HepG2 (cell line): ENCODE results near the gene OR2V2. TPM values are rescaled to one million over a fixed set of nuclear protein-coding genes. Genes with fewer than 3 reads are reported as not detected.
A peak's percentile ranks its signal among the peaks of the same experiment; 100 is the strongest.

Experiments
- ATAC-seq: fragments of 200-7000 bp; cut with Tn5 transposase; 3 replicates; pipeline ENCODE4 v1.9.1; 2020; ENCODE audit warnings: mild to moderate bottlenecking, moderate library complexity
- BruUV-seq: library from RNA; stranded (reverse); fragments of 400-500 nt; replicated peaks from 2 replicates; lab custom pipeline; 2021; lab: Mats Ljungman, UMichigan
- CTCF ChIA-PET: fragments of 300-600 bp; formaldehyde crosslinking; extraction: SDS; loops from one replicate; lab custom pipeline; 2021; ENCODE audit warnings: low total read pairs, inconsistent platforms, low intra/inter-chr PET ratio; lab: Yijun Ruan, JAX
- POLR2A ChIA-PET: fragments of 350-600 bp; sonication (Branson Sonifier 250); formaldehyde crosslinking; loops from one replicate; lab custom pipeline; 2020; ENCODE audit warnings: antibody characterized with exemption, inconsistent platforms; lab: Yijun Ruan, JAX
- DNase-seq: peaks from one replicate; pipeline ENCODE4 v3.0.0-alpha.2; 2015; ENCODE audit warnings: low spot score
- FAIRE-seq: peaks from 3 replicates; lab custom pipeline; 2011; peaks lifted over from hg19 to GRCh38; lab: Jason Lieb, UNC
- H2AFZ ChIP-seq: one replicate; pipeline ENCODE4 v1.6.1; 2011; ENCODE audit warnings: low read length, inconsistent platforms
- H3K27ac ChIP-seq: fragments of 300-600 bp; 3 replicates; pipeline ENCODE4 v1.8.0; 2011; ENCODE audit warnings: mixed run types, mild to moderate bottlenecking, mixed read lengths, low read length, inconsistent platforms; ENCODE audit not compliant: insufficient read depth; ENCODE audit errors: extremely low read length
- H3K27me3 ChIP-seq, 2 experiments: fragments of 200-600 bp in 1 of 2; 2 replicates in 1 of 2; 3 replicates in 1 of 2; pipeline versions ENCODE4 v1.6.0 to v1.8.0; 2011; ENCODE audit warnings: low read length in 2 of 2, mild to moderate bottlenecking in 2 of 2, moderate library complexity in 2 of 2, inconsistent platforms in 1 of 2; ENCODE audit not compliant: insufficient read depth in 2 of 2, control insufficient read depth in 1 of 2
- H3K36me3 ChIP-seq, 2 experiments: fragments of 200-600 bp in 1 of 2; replicated peaks in 1 of 2; 2 replicates in 1 of 2; 3 replicates in 1 of 2; pipeline versions ENCODE4 v1.5.1 to v1.8.0; 2011; ENCODE audit warnings: low read length in 2 of 2, inconsistent platforms in 1 of 2; ENCODE audit not compliant: insufficient read depth in 2 of 2, control insufficient read depth in 1 of 2
- H3K4me1 ChIP-seq: 2 replicates; pipeline ENCODE4 v1.5.1; 2012; ENCODE audit warnings: low read length, inconsistent platforms; ENCODE audit not compliant: insufficient read depth
- H3K4me2 ChIP-seq: 2 replicates; pipeline ENCODE4 v1.6.0; 2011; ENCODE audit warnings: low read depth, low read length, inconsistent platforms
- H3K4me3 ChIP-seq, 3 experiments: fragments of 200-600 bp in 1 of 3; sonication (generic), shearing (Covaris generic) in 1 of 3; replicated peaks in 1 of 3; 2 replicates each; pipeline ENCODE4 v1.5.1; 2011 to 2016; ENCODE audit warnings: low read length in 3 of 3, inconsistent platforms in 2 of 3, low read depth in 2 of 3, mild to moderate bottlenecking in 2 of 3, control low read depth in 1 of 3, mixed read lengths in 1 of 3; ENCODE audit not compliant: insufficient read depth in 1 of 3
- H3K79me2 ChIP-seq: one replicate; pipeline ENCODE4 v1.6.1; 2011; ENCODE audit warnings: low read length, inconsistent platforms; ENCODE audit not compliant: insufficient read depth
- H3K9ac ChIP-seq: 2 replicates; pipeline ENCODE4 v1.6.0; 2011; ENCODE audit warnings: mild to moderate bottlenecking, low read depth, low read length, inconsistent platforms; ENCODE audit not compliant: insufficient read depth
- H3K9me3 ChIP-seq: 2 replicates; pipeline ENCODE4 v1.5.1; 2012; ENCODE audit warnings: mild to moderate bottlenecking, low read length
- H4K20me1 ChIP-seq: 2 replicates; pipeline ENCODE4 v1.6.0; 2011; ENCODE audit warnings: inconsistent platforms, mild to moderate bottlenecking, low read length, moderate library complexity; ENCODE audit not compliant: insufficient read depth
- ATF7-NPFF ChIP-seq: sonication (generic); formaldehyde crosslinking; IDR thresholded peaks from 2 replicates; pipeline ENCODE4 v1.8.1; 2023; ENCODE audit warnings: mild to moderate bottlenecking, low read depth, missing genetic modification reagents, moderate library complexity
- LCORL ChIP-seq, 2 experiments: fragments of 450-650 bp in 1 of 2; sonication (generic) in 1 of 2; formaldehyde crosslinking in 1 of 2; IDR thresholded peaks; 2 replicates each; pipeline versions ENCODE4 v1.5.0 to v1.6.1; 2017 to 2020; ENCODE audit warnings: antibody characterized with exemption in 1 of 2, missing genetic modification reagents in 1 of 2
- NCOA1 ChIP-seq: sonication (generic); formaldehyde crosslinking; IDR thresholded peaks from 2 replicates; pipeline ENCODE4 v1.9.0; 2021; ENCODE audit warnings: missing genetic modification reagents
- SSRP1 ChIP-seq: IDR thresholded peaks from 2 replicates; pipeline ENCODE4 v1.6.1; 2016; ENCODE audit warnings: control low read depth
- ZNF576 ChIP-seq: sonication (generic); formaldehyde crosslinking; IDR thresholded peaks from 2 replicates; pipeline ENCODE4 v1.4.0; 2020; ENCODE audit warnings: mild to moderate bottlenecking, missing genetic modification reagents
- WGBS: methylation state at CpG from one replicate; pipeline ENCODE4 v1.1.6; 2017; ENCODE audit warnings: low lambda C conversion rate; 5-methylcytosine and 5-hydroxymethylcytosine counted together
- in situ Hi-C: cut with HindIII; loops from 2 replicates; pipeline ENCODE4 v1.10.0; 2017; ENCODE audit warnings: low pct_unique_long_range_greater_than_20kb; ENCODE audit not compliant: extremely low pct_ligation_motif_present
- intact Hi-C: fragments of 100-400 bp; cut with micrococcal nuclease; formaldehyde crosslinking; loops from one replicate; pipeline ENCODE4 v1.10.0; 2022; ENCODE audit not compliant: unreplicated experiment
- polyA plus RNA-seq, 8 experiments: library from polyadenylated mRNA; depleted of rRNA in 3 of 8; stranded (reverse) in 7 of 8; unstranded in 1 of 8; fragments of >200 nt; fragmentation: Illumina TruSeq in 4 of 8; extraction: Trizol in 4 of 8; gene quantifications; 2 replicates each; pipeline versions ENCODE4 v1.2.1 to v1.2.3, GENCODE V29; 2011 to 2016; ENCODE audit warnings: low read depth in 4 of 8, missing spikeins in 1 of 8, mixed read lengths in 1 of 8; ENCODE audit not compliant: insufficient read depth in 1 of 8
- total RNA-seq, 5 experiments: library from RNA; depleted of rRNA; stranded (reverse); fragments of >200 nt; fragmentation: Illumina TruSeq; extraction: Trizol; gene quantifications; 2 replicates each; pipeline ENCODE4 v1.2.3, GENCODE V29; 2016; ENCODE audit warnings: low read depth in 1 of 5

The OR2V2 gene
- total and polyA plus RNA-seq, 2 of the 13 experiments (the other 11 are each of a cell fraction or from before 2014, with no cell fraction given), result not detected

- ATAC-seq (no peak), FAIRE-seq (no peak), DNase-seq (no peak)
- POLR2A ChIA-PET, result no interaction called here
- H3K79me2 ChIP-seq, result no peaks in the 10 kb centered on the region
- no TSS peak for BruUV-seq
- in situ Hi-C loops, result no loop called here
- WGBS, result 62% methylated on average over 16 of the region's 16 CpGs
- no peaks in the 10 kb centered on the region for H3K27me3 ChIP-seq
- H3K4me3 ChIP-seq, result peak overlapping the region in 1 of 3 experiments; percentile 34; a peak in 1 of 6 replicates
- H3K9ac ChIP-seq, result no peak overlapping the region
- no peak overlapping the region for H2AFZ ChIP-seq
- no peaks in the 10 kb centered on the region for H3K36me3 ChIP-seq
- no peaks in the 10 kb centered on the region for H3K9me3 ChIP-seq
- no peaks in the 10 kb centered on the region for H4K20me1 ChIP-seq
- CTCF ChIA-PET, result no interaction called here
- no peak overlapping the region for H3K27ac ChIP-seq
- H3K4me2 ChIP-seq, result peak overlapping the region; percentile 52
- no peak for TF ChIP-seq LCORL (IDR thresholded peaks at IDR 0.05)
- no peak for TF ChIP-seq LCORL (CRISPR knock-in tag; IDR thresholded peaks at IDR 0.05)
- no peak for TF ChIP-seq NCOA1 (CRISPR knock-in tag)
- no peak for TF ChIP-seq ZNF576 (CRISPR knock-in tag)
- H3K4me1 ChIP-seq, result peaks cover 44% of the 10 kb centered on the region
- intact Hi-C loops, result no loop called here
Observed at GRCh38 chr5:181163487-181164075, 16.2 kb downstream of the OR2V2 start.

GRCh38 chr5:181164076-181164952, 16.9 kb downstream of the OR2V2 start:
- Histone ChIP-seq H4K20me1 (no peaks in the 10 kb centered on the region), H3K9ac (no peak overlapping the region), H3K27ac (no peak overlapping the region), H3K36me3 (no peaks in the 10 kb centered on the region), H3K4me1 (peaks cover 51% of the 10 kb centered on the region), H3K27me3 (no peaks in the 10 kb centered on the region), H3K4me3 (no peak overlapping the region), H3K79me2 (no peaks in the 10 kb centered on the region), H2AFZ (no peak overlapping the region), H3K9me3 (no peaks in the 10 kb centered on the region), H3K4me2 (no peak overlapping the region; the same call in 1 of the 2 replicates)
- ATAC-seq, result no peak
- ChIA-PET CTCF (no interaction called here), POLR2A (no interaction called here)
- peak; percentile 73 for FAIRE-seq
- no peak for DNase-seq
- WGBS, result 69% methylated on average over 20 of the region's 52 CpGs
- intact Hi-C loops, result no loop called here
- TF ChIP-seq ATF7-NPFF (CRISPR knock-in tag) (no peak), SSRP1 (0 out of 2 replicates have a peak, but pooled peaks have one; percentile 54)
- no TSS peak for BruUV-seq
- in situ Hi-C loops, result no loop called here
